DMS114 treated with DMSO at 0.1 percent for 48 hours (cell line): ENCODE measurements around the gene TMA7.

Source experiments
- DNase-seq: peaks from one replicate; lab custom pipeline; 2025; ENCODE audit not compliant: unreplicated experiment; lab: John Stamatoyannopoulos, UW

Gene TMA7

DNA sequence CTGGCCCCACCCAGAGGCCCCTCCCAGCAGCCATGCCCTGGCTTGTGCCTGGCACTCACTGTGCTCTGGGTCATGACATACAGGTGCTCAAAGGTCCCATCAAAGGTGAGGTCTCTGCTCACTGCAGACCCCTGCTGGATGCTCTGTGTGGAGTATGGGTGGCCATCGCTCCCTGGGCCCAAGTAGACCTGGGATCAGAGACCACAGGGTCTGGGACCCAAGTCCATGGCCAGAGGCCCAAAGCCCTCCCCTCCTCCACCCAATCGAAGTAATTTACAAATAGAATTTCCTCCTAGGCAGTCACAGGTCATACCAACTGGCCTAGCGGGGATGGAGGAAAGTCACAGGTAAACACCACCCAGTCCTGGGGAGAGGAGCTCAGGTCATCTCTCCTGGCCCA is 17.8 kb upstream of the TMA7 start:
- no peak for DNase-seq

DNA sequence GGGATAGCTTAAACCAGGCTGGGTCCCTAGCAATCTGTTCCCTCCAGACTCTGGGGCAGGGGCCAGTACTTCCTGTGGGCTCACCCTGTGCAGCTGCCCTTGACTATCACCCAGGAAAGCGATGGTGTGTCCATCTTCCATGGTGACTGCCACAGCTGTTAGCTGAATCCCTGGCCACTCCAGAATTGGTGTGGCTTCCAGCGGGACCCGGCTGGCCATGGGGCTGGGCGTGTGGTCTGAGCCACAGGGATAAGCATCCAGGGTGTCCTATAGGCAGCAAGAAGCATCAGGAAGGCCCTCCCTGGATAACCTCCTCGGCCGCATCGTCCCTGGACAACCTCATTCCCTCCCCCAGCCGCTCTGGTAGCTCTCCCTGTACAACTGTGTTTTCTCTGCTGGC is 17.4 kb upstream of the TMA7 start:
- no peak for DNase-seq

DNA sequence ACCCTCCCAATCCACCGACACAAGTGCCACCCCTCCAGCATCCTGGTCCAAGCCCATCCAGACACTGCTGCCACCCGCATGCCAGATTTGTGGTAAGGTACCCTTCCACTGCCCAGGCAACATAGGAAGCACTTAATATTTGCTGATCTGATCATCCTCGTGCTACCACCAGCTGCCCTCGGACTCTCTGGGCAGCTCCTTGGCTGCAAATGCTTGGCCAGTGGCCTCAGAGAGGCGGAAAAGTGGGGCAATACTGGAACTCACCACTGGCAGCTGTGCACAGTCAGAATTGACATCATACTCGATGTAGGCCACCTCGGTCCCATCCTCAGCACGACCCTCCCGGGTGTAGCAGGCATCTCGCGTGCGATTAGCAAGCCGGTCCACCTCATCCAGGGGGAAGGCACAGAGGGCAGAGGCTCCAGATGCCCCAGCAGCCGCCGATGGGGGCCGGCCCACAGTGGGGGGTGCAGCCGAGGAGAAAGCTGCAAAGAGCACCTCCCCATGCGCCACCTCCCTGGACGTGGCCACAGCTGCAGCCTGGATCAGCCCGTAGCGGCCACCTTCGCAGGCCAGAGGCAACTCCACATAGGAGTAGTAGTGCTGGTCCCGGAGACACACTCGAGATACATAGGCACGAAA is 16.7 kb upstream of the TMA7 start:
- DNase-seq = no peak

DNA sequence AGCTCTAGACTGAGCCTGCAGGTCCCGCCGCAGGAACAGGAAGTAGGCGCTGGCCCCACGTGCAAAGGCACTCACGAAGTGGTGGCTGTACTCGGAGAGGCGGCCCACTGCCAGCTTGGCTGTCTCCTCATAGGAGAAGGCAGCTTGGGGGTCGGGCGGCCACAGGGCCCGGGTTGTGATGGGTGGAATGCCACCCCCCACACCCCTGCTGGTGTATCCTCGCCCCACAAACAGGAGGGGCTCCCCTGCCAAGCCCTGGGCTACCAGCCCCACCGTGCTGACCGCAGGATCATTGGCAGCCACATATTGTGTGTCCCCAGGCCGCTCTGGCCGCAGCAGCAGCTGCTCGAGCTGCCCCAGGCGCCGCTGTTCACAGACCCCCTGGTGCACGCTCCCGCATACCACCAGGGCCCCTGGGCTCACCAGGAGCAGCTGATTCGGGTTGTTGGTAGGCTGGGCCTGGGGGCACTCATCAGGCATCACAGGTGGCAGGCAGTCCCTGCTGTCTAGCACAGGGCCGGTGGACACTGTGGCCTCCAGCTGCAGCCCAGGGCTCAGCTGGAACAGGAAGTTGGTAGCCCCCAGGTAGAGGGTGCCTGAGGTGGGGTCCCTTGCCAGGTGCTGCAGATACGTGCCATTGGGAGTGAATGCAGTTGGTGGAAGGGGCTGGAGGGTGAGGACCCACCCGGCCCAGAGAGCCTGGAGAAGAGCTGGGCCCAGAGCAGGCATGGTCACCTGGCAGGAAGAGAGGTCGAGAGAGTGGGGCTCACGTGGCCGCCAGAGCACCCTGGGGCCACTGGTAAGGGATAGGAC is 16.0 kb upstream of the TMA7 start:
- no peak for DNase-seq

DNA sequence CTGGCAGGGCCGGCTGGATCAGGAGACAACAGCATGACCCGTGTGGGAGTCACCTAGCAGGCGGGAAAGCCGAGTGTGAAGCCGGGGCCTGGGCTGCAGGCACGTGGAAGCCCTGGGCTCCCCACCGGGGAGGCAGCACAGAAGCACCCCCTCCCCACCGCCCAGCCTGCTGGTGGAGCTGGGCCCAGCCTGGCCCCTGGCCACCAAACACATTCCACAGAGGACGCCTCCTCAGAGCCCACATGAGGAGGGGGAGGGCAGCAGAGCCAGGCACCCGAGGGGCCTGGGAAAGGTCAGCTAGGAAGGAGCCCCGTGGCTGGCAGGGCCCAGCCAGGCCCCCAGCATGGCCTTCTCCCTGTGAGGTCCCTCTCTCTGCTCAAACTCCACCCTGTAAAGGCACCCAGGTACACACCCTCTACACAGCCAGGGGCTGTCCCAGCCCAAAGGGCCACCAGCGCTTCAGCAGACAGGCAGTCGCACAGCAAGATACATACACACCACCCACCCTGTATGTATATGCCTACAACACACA is 14.7 kb upstream of the TMA7 start:
- DNase-seq = no peak

DNA sequence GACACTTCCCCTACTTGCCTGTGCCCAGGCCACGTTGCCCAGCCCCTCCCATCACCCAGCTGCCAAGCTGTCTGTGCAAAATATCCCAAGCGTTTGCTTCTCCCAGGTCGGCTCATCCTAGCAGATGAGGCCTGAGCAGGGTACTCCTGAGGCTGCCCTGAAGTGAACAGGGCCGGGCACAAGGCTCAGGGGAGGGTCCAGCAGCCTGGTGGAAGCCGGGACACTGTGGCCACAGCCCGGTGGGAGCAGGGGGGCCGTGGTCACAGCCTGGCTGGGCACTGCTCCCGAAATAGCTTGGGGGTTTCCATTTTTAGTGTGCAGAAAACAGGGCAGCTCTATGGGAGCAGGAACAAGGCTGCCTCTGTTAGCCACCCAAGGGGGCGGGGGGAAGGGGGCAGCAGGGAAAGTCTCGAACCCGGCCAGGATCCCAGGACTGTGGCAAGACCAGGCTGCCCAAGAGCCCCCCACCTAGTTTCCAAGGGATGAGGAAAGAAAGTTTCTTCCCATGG is 13.6 kb upstream of the TMA7 start:
- DNase-seq = no peak

DNA sequence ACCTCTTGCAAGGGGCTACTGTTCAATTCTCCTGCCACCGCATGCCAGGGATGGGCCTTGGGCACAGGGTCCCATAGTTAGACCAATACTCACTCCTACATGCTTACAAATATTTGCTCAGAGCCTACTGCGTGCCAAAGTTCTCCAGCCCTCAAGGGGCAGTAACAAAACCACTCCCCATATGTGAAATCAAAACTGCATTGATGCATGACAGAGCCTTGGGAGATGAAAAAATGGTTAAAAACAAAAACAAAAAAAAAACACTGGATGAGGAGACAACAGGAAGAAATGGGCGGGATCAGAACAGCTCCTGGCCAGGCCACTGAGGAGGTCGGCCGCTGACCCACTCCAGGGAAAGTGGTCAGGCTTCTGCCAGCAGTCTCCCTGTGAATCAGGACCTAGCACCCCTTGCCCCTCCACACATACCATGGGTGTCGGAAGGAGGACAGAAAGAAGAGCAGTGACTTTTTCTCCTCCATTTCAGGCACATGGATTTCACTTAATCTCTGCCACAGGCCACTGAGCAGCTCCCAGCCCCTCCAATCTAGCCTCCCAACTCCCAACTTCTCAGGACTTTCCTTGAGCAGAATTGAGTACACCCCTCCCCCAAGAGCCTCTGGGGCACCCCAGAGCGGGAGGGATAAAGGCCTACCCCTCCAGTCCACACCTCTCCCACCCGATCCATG is 13.0 kb upstream of the TMA7 start:
- DNase-seq = no peak

DNA sequence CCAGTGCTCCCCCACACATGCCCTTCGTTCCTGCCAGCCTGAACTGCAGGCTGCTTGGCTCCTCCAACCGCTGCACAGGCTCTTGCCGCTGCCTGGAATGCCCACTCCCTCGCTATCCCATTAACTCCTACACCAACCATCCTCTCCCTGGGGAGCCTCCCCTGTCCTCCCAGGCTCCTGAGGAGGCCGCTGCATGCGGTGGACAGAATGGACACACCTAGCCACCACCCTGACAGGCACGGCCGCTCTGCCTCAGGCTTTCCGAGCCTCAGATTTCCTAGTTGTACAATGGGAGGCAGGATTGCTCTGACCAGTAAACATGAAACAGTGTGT is 12.5 kb upstream of the TMA7 start:
- no peak for DNase-seq

DNA sequence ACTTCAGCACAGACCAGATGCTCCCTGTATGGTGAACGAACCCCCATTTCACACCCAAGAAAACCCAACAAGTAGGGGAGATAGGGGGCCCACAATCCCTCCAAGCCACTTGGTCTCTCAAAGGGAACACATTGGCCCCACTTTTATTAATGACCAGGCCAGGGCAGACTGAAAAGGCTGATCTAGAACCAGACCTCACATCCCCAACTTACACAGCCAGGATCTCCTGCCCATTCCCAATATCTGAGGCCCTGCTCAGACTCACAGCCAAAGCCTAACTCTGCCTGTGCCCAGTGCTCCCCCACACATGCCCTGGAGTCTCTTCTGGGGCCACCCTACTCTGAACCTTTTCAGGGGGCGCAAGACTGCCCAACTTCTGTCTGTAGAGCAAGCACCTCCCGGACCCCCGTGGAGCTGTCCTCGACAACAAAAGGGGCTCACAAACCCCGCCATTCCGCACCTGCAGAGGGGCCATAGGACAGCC is 11.9 kb upstream of the TMA7 start:
- no peak for DNase-seq

DNA sequence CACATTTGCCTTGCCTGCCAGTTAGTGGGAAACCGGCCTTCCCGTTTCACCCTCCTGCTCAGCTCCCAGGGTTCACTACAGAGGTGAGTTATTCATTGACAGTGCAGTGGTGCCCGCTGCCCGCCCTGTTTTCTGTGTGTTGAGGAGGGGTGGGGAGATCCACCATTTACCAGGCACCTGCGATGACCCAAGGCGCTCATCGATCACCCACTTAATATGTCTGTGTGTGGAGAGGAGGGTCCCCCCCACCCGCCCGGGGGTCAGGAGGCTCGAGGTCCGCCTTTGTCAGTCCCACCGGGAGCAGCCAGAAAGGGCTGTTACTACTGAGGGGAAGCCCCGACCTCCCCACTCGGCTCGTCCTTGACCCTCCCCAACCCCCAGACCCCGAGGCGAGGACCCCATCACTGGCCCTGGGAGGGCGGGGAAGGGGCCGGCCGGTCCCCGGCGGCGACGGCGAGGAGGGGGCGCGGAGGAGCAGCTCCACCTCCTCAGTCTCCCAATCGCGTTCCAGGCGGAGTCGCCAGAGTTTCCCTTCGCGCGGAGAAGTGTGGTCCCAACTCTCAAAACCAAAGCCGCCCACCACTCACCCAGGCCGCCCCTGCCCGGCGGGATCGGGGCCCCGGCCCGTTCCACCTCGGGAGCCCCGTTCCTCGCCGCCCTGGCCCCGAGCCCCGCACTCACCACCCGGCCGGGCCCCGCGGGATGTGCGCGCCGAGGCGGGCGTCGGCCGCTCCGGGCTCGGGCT is 11.3 kb upstream of the TMA7 start:
- DNase-seq = no peak

DNA sequence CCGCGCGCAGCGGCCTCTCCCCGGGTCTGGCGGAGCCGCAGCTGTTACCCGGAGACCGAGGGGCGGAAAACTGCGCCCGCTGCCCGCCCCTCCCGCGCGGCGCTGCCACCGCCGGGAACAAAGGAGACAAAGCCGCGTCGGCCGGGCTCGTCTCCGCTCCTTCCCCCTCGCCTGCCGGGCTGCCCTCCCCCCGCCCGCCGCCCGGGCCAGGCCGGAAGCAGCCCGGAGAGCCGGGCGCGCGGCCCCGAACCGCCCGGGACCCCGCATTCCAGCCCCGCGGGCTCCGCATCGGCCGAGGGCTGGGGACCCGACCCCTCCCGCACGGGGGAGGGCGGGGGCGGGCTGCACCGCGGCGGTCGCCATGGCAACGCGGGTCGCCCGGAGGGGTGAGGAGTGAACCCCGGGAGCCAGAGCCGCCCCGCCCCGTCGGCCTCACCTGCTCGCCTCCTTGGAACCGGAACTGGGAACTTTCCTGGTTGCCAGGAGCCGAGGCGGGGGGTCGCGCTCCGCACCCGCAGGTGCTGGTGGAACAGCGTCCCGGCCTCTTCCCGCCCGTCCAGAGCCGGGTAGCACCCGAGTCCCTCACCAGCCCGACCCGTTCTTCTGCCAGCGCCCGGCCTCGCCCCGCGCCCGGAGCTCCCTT is 10.6 kb upstream of the TMA7 start:
- no peak for DNase-seq

DNA sequence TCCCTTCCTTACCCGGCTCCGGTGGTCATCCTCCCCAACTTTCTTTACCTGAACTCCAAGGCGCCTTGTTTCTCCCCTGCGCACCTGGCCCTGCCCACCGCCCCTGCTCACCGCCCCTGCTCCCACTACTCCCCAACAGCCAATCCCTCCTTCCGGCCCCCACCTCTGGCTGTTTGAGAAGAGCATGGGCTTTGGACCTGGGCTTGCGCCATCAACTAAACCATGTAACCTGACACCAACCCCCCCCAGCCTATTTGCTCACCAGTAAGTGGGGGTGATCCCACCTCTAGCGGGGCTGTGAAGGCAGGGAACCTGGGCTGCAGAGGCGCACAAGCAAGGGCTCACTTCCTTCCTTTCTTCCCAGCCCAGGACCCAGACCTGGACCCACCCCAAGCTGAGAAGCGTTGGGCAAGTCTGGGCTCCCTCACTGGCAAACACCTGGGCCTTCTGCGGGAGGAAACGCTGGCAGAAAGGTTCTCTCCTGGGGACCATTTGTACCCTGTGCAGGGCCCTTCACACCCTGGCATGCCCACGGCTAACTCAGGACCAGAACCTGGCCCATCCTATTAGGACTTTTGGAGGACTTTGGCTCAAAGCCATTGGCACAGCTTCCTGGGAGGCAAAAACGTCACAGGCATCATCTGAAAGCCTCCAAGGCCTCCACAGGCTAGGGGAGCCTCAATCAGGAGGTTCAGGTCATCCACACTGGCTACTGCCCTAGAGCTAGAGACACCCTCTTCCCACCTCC is 9.9 kb upstream of the TMA7 start, which contains the start of gene PLXNB1:
TSS of gene PLXNB1 (minus strand) at position 127 of the 748 bp plus-strand sequence. CDS start 5,475 bp downstream, outside the sequence.
- DNase-seq = no peak

DNA sequence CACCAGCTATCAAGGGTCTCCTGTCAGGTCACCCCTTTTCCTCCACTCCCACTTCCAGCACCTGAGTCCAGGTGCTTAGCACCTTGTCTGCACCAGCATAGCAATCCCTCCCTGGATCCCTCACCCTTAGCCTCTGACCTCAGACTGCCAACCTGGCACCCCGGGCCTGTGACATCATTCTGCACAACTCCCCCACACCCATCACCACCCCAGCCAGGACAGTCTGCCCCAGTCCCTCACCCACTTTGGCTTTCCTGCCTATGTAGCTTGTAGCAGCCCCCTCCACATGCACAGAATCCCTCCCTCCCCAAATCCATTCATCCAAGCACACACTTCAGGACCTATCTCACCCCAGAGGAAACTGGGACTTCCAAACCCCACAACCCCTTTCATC is 9.4 kb upstream of the TMA7 start:
- DNase-seq = no peak

DNA sequence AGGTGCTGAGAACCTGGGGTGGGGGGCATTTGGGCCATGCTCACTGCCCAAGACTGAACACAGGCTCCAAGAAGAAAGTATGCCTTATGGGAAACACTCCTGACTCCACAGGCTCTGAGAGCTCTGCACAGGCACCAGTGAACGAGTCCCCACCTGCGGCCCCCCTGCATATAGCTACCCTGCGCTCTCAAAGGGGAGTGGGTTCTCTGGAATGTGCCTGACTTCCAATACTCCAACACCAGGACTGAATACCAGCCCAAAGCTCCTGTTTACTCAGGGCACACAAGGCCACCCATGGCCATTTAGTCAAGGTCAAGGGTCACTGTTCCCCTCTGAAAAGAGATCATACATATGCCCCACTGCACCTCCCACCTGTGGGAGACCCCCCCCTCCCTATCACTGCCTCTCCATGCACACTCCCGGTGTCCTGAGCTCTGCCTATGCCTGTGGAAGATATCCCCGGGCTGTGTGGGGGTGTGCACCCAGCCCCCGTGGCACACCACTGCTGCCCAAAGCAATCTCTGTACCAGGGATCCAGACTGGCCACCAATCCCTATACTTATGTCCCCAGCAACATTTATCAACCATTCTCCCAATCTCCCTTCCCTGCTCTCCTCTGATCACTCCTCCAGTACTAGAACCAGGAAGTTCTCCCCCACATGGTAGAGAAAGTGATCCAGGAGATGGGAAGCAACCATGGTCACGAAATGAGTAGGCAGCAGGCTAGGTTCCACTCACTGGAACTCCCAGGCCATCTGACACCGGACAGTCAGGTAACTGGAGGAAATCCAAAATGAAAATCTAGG is 8.6 kb upstream of the TMA7 start:
- DNase-seq = no peak

DNA sequence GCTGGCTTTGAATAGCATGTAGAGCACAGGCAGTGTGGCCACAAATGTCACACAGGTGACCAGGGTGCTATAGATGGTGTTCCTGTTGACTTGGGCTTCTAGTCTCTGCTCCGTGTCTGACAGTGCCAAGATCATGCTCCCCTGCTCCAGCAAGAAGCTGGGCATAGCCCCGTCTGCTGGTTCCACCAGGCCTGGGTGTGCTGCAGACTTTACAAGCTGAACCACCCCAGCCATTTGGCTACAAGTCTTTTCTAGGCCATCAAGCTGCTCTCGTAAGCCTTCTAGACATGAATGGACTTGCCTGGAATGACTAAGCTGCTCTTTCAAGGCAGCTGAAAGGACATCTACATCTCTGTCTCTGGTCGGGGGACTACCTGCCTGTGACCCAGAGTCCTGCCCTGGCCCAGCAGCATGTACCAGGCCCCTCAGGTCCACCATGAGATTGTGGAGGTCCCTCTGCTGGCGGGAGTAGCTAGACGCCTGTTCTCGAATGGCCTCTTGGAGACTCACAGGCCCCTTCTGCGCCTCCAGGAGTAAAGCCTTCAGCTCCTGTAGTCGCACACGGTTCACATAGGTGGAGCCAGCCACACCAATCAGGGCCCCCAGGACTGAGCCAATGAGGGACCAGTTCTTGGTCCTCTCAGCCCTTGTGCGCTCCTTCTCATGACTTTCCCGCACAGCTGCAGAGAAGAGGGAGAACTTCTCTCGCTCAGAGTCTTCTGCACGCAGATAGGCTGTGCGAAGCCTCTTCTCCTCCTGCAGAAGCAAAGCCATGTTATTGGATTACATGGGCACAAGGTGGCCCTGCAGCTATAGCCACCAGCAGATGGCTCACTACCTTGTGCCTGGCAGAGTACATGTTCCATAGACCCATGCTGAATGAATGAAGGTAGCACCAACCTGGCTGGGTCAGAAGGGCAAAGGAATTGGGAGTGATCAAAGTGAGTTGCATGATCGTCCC is 7.4 kb upstream of the TMA7 start:
- DNase-seq = no peak

DNA sequence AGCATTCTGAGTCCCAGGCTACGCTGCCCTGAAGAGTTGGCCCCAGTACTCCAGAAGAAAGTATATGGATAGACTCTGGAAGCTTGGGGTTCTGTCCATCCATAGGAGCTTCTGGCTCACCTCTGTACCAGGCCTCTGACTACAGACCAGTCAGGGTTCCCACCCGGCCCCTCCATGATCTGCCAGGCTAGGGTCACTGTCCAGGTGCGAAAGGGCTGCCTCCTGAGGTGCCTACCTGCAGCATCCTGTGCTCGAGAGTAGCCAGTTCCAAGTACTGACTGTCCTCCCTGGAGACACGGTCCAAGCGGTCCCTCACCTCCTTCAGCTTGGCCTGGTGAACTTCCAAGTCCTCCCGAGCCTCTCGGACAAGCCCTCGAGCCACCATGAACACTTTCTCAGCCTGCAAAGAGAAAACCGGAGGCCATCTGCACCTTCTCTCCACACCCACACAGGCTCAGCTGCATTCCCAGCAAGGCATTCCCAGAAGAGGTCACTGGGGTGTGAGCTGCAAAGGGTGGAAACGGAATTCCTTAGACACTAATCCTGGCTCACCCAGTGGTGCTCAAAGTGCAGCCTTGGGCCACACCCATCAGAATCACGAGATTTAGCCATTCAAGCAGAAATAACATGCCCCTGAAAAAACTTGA is 6.5 kb upstream of the TMA7 start:
- DNase-seq = no peak

DNA sequence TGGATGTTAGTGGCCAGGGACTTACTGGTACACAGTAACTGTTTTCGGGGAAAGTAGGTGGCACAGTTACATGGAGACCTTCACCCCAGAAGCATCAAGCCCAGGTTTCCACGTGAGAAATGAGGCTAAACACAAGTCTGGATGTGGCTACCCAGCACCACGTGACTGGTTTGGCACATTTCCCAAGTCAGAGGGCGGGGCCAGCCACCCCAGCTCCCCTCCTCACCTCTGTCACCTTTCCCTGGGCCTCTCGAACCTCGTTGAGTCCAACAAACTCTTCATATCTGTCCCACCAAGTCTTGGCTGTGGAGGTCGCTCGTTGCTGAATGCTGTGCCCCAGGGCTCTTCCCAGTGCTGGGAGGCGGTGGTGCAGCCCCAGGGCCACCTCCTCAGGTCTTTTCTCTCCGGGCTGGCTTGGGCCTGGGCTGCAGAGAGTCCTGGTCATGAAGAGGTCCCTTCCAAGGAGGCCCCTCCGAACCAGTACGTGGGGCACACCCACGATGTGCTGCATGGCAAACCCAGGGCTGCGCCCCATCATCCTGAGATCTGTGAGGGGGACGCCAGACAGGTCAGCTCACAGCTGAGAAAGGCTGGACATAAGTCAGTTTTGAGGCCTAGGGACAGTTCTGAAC is 5.3 kb upstream of the TMA7 start:
- no peak for DNase-seq
